AG04449 (cell line): ENCODE results near the gene GDF9.

Experiments used
- CTCF ChIA-PET: fragments of 350-600 bp; formaldehyde crosslinking; extraction: SDS; loops from one replicate; lab custom pipeline; 2021; ENCODE audit warnings: antibody characterized with exemption; lab: Yijun Ruan, JAX
- POLR2A ChIA-PET: fragments of 400-600, 350-600 bp; formaldehyde crosslinking; extraction: SDS; loops from one replicate; lab custom pipeline; 2020; ENCODE audit warnings: antibody characterized with exemption, inconsistent platforms; lab: Yijun Ruan, JAX
- DNase-seq: peaks from one replicate; pipeline ENCODE4 v3.0.0-alpha.2; 2010; ENCODE audit warnings: low read depth, low spot score
- H3K4me3 ChIP-seq: 2 replicates; pipeline ENCODE4 v1.5.1; 2011; ENCODE audit warnings: low read depth, mild to moderate bottlenecking, control low read depth, low read length
- TF ChIP-seq, protein P1 (sequence below): IDR thresholded peaks from one replicate; pipeline ENCODE4 v1.5.1; 2011; ENCODE audit warnings: mild to moderate bottlenecking, moderate library complexity, low read length, control low read depth, inconsistent platforms; ENCODE audit not compliant: insufficient read depth; ENCODE audit errors: missing control alignments

Gene GDF9

DNA sequence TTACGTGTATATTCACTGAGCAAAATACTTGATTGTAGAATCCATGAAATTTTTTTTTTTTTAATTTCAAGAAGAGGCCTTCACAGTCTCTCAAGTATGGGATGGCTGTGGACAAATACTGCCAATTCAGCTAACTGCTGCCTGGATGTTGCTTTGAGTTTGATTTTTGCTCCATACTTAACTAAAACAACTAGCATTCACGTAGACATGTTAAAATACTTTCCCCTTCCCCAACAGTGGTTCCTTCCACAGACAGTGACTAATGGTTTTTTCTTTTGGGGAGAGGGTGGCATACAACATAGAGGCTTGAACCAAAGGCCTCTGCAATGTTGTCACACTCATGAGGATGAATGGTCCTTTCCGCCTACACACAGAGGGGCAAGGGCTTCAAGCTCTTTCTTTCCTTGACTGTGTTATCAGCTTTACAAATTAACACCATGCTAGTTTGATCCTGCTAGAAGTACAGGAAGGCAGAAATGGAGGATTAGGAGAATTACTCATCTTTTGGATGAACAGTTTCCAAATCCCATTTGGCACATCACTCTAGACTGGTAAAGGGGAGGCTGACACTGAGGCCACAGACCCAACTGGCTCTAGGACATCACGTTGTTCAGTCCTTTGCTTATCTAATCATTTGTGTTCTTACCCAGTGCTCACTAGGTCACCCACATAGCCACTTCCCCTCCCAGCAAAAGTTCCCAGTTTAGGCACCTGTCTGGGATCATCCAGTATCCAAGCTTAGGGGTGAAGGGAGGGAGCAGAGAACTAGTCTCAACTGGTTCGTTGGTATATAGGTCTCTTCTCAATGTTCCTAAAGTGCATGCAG, 5.4 kb upstream of the GDF9 start:
- TF ChIP-seq, protein P1, sequence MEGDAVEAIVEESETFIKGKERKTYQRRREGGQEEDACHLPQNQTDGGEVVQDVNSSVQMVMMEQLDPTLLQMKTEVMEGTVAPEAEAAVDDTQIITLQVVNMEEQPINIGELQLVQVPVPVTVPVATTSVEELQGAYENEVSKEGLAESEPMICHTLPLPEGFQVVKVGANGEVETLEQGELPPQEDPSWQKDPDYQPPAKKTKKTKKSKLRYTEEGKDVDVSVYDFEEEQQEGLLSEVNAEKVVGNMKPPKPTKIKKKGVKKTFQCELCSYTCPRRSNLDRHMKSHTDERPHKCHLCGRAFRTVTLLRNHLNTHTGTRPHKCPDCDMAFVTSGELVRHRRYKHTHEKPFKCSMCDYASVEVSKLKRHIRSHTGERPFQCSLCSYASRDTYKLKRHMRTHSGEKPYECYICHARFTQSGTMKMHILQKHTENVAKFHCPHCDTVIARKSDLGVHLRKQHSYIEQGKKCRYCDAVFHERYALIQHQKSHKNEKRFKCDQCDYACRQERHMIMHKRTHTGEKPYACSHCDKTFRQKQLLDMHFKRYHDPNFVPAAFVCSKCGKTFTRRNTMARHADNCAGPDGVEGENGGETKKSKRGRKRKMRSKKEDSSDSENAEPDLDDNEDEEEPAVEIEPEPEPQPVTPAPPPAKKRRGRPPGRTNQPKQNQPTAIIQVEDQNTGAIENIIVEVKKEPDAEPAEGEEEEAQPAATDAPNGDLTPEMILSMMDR, result no peak
- CTCF ChIA-PET, result interaction anchor here (1.2 to 3.4 kb wide), 4 partner anchors 11 to 52 kb away, joined by 3 to 25 read pairs (median 8); no protein-coding TSS in a partner anchor
- POLR2A ChIA-PET, result no interaction called here
- H3K4me3 ChIP-seq, result no peak overlapping the region
- DNase-seq, result no peak

DNA sequence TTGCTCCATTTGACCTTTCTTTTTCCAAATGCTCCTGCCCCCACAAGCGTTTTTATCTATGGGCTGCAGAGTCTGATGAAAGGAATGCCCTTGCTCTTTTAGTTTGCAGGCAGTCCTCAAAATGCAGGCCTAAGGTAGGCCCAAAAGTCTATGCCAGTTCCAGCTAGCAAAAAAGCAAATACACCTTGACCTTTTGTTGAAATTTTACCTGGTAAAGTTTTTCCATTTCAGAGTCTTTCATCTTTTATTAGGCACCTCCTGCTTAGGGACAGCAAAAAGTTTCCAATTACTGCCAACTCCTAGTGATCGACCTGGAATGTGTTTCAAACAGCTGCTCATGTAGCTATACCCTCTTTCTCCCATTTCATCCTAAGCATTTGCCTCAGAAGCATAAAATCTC, 4.5 kb upstream of the GDF9 start:
- CTCF ChIA-PET, result interaction anchor here (1.0 to 3.4 kb wide), 4 partner anchors 12 to 51 kb away, joined by 4 to 25 read pairs (median 8); no protein-coding TSS in a partner anchor
- POLR2A ChIA-PET, result no interaction called here
- TF ChIP-seq, protein P1, result no peak
- DNase-seq, result no peak
- H3K4me3 ChIP-seq, result no peak overlapping the region

DNA sequence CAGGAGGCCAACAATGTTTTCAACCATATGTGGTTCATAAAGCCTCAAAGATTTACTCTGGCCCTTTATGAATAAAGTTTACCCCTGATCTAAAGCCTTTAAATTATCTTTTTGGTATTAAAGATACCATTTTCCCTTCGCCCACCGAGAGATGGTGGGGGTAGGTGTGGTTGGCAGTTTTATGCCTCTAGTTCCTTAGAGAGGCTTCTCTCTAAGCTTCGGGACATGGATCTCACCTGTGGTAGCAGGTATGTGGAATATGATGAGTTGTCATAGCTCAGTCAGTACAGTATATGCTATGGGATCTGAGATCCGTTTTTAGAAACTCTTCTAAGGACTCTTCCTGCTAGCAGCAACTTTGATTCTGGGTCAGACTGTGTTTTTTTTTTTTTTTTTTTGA, 2.5 kb upstream of the GDF9 start:
- POLR2A ChIA-PET, result interaction anchor here (0.6 kb wide), 1 partner anchor 194 kb away, joined by 3 read pairs; no protein-coding TSS in a partner anchor
- CTCF ChIA-PET, result interaction anchor here (0.8 to 6.3 kb wide), 4 partner anchors 12 to 342 kb away, joined by 3 to 60 read pairs (median 4); partner anchors contain the start of gene SHROOM1
- no peak overlapping the region for H3K4me3 ChIP-seq
- no peak for DNase-seq
- TF ChIP-seq, protein P1, result no peak

DNA sequence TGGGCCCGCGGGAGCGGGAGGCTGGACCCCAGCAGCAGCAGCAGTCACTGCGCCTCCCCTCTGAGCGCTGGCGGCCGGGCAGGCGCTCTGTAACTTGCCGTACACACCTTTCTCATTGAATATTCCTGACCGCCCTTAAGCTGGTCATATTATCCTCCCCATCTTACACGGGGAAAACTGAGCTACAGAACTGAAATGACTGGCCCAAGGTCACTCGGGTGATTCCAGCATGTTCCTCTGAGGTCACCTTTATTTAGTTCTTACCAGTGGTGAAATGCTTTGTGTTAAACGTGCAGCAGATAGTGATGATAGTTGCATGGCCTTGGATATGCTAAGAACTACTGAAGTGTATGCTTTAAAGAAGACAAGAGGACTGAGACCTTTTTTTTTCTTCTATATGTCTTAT, 780 bp upstream of the GDF9 start:
- POLR2A ChIA-PET, result interaction anchor here (0.5 kb wide), 1 partner anchor 123 kb away, joined by 3 read pairs; no protein-coding TSS in a partner anchor
- TF ChIP-seq, protein P1, result no peak
- no peak for DNase-seq
- CTCF ChIA-PET, result interaction anchor here (0.9 to 6.3 kb wide), 6 partner anchors 10 to 112 kb away, joined by 3 to 60 read pairs (median 5); partner anchors contain the start of gene SHROOM1
- H3K4me3 ChIP-seq, result peak overlapping the region; percentile 92

DNA sequence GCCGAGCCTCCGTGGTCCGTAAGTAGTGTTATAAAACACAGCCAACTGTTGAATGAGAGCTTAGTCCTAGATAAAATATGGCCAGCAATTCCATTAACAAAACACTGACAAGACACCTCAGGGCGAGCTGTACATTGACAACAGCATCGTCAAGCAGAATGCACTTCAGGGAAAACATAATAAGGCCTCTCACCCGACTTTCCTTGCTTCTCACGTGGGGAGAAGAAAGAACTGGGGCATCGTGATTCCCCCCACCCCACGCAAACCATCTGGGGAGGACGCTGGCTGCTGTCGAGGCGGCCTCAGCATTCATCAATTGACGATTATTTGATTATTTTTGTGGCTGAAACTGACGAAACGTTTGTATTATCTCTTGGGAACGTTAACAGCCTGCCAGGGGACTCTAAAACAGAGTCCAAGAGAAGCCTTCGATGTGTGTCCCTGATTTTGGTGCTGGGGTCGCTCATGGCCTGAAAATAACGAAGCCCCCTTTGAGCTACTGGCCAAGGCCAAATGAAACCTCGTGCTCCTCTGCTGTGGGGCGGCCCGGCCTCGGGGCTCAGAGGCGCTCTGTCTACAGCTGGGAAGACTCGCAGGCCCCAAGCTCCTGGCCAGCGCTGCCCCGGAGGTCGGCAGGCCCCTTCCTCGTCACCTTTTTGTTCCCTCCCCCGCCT, 464 bp downstream of the GDF9 start:
- DNase-seq, result no peak
- TF ChIP-seq, protein P1, result no peak
- peak overlapping the region; percentile 92 for H3K4me3 ChIP-seq
- ChIA-PET POLR2A (interaction anchor here (0.8 to 1.0 kb wide), 2 partner anchors 12 kb away, joined by 3 to 4 read pairs; no protein-coding TSS in a partner anchor), CTCF (interaction anchor here (0.8 to 6.3 kb wide), 15 partner anchors 11 to 479 kb away, joined by 3 to 60 read pairs (median 4); partner anchors contain the start of genes KIF3A and SHROOM1)
